Central memory CD8-positive, alpha-beta T cell (primary cell): ENCODE data around the gene FAM9C.
"Not testable (repeated sequence)": the region's sequence is repeated elsewhere in the genome, so short reads cannot be mapped to it uniquely, and the experiment has no call there.

ENCODE experiments used
- ATAC-seq: fragments of 150-1000 bp; cut with Tn5 transposase; replicated peaks from 2 replicates; pipeline ENCODE4 v1.10.0; 2022; ENCODE audit warnings: mild to moderate bottlenecking, moderate FRiP score, moderate number of reproducible peaks; ENCODE audit not compliant: poor library complexity, severe bottlenecking; ENCODE audit errors: extremely low read depth
- DNase-seq, 2 donors: peaks; one replicate each; pipeline ENCODE4 v3.0.0; 2021; ENCODE audit warnings: low spot score in 2 of 2
- H3K27ac Mint-ChIP-seq: one replicate; pipeline ENCODE4 v1.8.0; 2022; ENCODE audit warnings: low read depth, mild to moderate bottlenecking, moderate library complexity, mixed read lengths
- H3K27me3 Mint-ChIP-seq: one replicate; pipeline ENCODE4 v1.8.0; 2022; ENCODE audit warnings: mixed read lengths
- H3K36me3 Mint-ChIP-seq: one replicate; pipeline ENCODE4 v1.8.0; 2022; ENCODE audit warnings: mild to moderate bottlenecking, moderate library complexity, mixed read lengths; ENCODE audit not compliant: insufficient read depth
- H3K4me1 Mint-ChIP-seq: one replicate; pipeline ENCODE4 v1.8.0; 2022; ENCODE audit warnings: mixed read lengths
- H3K4me3 Mint-ChIP-seq: one replicate; pipeline ENCODE4 v1.8.0; 2022; ENCODE audit warnings: mild to moderate bottlenecking, moderate library complexity, mixed read lengths
- H3K9me3 Mint-ChIP-seq: one replicate; pipeline ENCODE4 v1.8.0; 2022; ENCODE audit warnings: mixed read lengths

The FAM9C gene

GRCh38 chrX:13044441-13044840, at the start of gene FAM9C:
Gene FAM9C, minus strand, starts transcription at chrX:13044620. Its CDS starts 831 bp downstream, at chrX:13043789.
- Mint-ChIP-seq H3K27ac (no peak within 1 kb of the TSS), H3K27me3 (no peaks in the 10 kb centered on the region), H3K4me3 (no peak within 1 kb of the TSS), H3K4me1 (peaks cover 5% of the 10 kb centered on the region), H3K36me3 (no peaks in the 10 kb centered on the region), H3K9me3 (no peaks in the 10 kb centered on the region)
- ATAC-seq (no peak), DNase-seq (no peak)

GRCh38 chrX:13093529-13094140, 49.2 kb upstream of the FAM9C start:
- ATAC-seq (peak; percentile 40), DNase-seq (peak in 1 of 2 donors; percentile 15)
- Mint-ChIP-seq H3K9me3 (no peaks in the 10 kb centered on the region), H3K27me3 (no peaks in the 10 kb centered on the region), H3K27ac (peak overlapping the region; percentile 88), H3K4me1 (peaks cover 47% of the 10 kb centered on the region), H3K4me3 (peak overlapping the region; percentile 71), H3K36me3 (peaks cover 7% of the 10 kb centered on the region)

DNA sequence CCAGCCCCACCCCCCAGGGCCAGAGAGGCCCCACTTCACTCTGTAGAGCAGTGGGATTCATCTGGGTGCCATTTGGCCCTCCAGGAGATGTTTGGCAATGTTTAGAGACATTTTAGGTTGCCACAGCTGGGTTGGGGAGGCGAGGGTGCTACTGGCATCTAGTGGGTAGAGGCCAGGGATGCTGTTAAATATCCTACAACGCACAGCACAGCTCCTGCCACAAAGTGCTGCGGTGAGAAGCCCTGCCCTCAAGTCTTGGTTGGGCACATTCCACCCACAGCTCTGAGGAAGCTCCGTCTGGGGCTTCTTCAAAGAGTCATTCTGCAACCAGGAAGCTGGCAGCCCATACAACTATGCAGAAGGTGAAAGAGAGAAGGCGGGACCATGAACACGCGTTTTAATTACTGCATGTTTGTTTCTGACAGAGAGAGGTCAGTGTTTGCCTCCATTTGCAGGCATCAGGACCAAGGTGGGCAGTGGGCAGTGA, 48.1 kb upstream of the FAM9C start:
- Mint-ChIP-seq H3K4me3 (peak overlapping the region; percentile 71), H3K4me1 (peaks cover 57% of the 10 kb centered on the region), H3K27ac (peak overlapping the region; percentile 88), H3K27me3 (no peaks in the 10 kb centered on the region), H3K9me3 (no peaks in the 10 kb centered on the region), H3K36me3 (peaks cover 11% of the 10 kb centered on the region)
- DNase-seq (peak; percentile 41 to 81), ATAC-seq (peak; percentile 81)

GRCh38 chrX:13091111-13091765, 46.8 kb upstream of the FAM9C start:
- no peak for DNase-seq
- ATAC-seq = no peak

GRCh38 chrX:13090339-13091110, 46.1 kb upstream of the FAM9C start:
- no peaks in the 10 kb centered on the region for H3K27me3 Mint-ChIP-seq
- H3K4me1 Mint-ChIP-seq = peaks cover 64% of the 10 kb centered on the region
- H3K4me3 Mint-ChIP-seq = peak overlapping the region; percentile 57
- peak overlapping the region; percentile 99 for H3K27ac Mint-ChIP-seq
- no peak for ATAC-seq
- no peak for DNase-seq
- peaks cover 24% of the 10 kb centered on the region for H3K36me3 Mint-ChIP-seq
- no peaks in the 10 kb centered on the region for H3K9me3 Mint-ChIP-seq

More at GRCh38 chrX:13091111-13091765, 46.8 kb upstream of the FAM9C start:
- Mint-ChIP-seq H3K27me3 (no peaks in the 10 kb centered on the region), H3K9me3 (no peaks in the 10 kb centered on the region), H3K36me3 (peaks cover 19% of the 10 kb centered on the region), H3K27ac (peak overlapping the region; percentile 88), H3K4me3 (peak overlapping the region; percentile 57), H3K4me1 (peaks cover 64% of the 10 kb centered on the region)

- H3K4me3 Mint-ChIP-seq = peak overlapping the region; percentile 18
- DNase-seq (no peak), ATAC-seq (no peak)
Measured at GRCh38 chrX:13090027-13090338, 45.6 kb upstream of the FAM9C start.

GRCh38 chrX:13088156-13088487, 43.7 kb upstream of the FAM9C start:
- no peak for ATAC-seq
- no peak for DNase-seq
- Mint-ChIP-seq H3K27me3 (no peaks in the 10 kb centered on the region), H3K4me1 (peaks cover 56% of the 10 kb centered on the region), H3K4me3 (peak overlapping the region; percentile 75), H3K27ac (peak overlapping the region; percentile 99), H3K36me3 (peaks cover 25% of the 10 kb centered on the region), H3K9me3 (no peaks in the 10 kb centered on the region)

More at GRCh38 chrX:13090027-13090338, 45.6 kb upstream of the FAM9C start:
- Mint-ChIP-seq H3K27ac (peak overlapping the region; percentile 99), H3K27me3 (no peaks in the 10 kb centered on the region), H3K4me1 (peaks cover 64% of the 10 kb centered on the region), H3K9me3 (no peaks in the 10 kb centered on the region), H3K36me3 (peaks cover 25% of the 10 kb centered on the region)

DNA sequence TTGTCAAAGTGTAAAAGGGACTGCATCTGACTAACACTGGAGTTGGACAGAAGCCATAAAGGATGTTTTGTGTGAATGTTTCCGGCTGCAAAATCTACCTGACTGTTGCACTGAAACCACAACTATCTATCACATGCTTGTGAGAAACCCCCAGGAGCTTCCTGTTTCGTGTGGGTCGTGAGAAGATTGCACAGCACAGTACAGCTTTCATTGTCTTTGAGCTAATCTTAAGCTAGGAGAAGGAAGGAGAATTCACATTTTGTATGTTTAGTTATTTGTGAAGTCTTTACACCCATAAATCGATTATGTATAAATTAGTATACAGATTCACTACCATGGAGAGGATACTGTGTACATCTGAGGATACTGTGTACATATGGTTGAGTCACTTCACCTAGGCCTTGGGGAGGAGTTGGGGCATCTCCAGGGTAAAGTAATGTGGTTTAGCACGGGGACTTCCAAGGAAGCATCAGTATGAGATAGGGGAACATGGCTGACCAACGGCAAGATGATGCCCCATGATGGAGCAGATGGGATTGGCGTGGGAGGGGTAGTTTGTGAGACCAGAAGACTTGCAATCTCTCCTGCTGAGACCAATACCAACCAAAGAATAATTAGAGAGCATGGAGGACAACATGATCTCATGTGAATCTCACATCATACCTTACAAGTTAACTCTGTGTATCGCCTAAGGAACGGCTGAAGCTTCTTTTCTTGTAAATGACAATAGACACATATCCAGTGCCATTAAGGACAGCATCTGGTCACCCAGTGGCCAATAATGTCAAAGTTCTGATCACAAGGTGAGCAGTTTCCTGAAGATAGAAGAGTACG, 43.1 kb upstream of the FAM9C start:
- peak overlapping the region; percentile 99 for H3K27ac Mint-ChIP-seq
- H3K4me3 Mint-ChIP-seq = peak overlapping the region; percentile 75
- peak in 1 of 2 donors; percentile 61 for DNase-seq
- no peaks in the 10 kb centered on the region for H3K27me3 Mint-ChIP-seq
- peak; percentile 78 for ATAC-seq
- no peaks in the 10 kb centered on the region for H3K9me3 Mint-ChIP-seq
- H3K36me3 Mint-ChIP-seq = peaks cover 22% of the 10 kb centered on the region
- H3K4me1 Mint-ChIP-seq = peaks cover 56% of the 10 kb centered on the region

DNA sequence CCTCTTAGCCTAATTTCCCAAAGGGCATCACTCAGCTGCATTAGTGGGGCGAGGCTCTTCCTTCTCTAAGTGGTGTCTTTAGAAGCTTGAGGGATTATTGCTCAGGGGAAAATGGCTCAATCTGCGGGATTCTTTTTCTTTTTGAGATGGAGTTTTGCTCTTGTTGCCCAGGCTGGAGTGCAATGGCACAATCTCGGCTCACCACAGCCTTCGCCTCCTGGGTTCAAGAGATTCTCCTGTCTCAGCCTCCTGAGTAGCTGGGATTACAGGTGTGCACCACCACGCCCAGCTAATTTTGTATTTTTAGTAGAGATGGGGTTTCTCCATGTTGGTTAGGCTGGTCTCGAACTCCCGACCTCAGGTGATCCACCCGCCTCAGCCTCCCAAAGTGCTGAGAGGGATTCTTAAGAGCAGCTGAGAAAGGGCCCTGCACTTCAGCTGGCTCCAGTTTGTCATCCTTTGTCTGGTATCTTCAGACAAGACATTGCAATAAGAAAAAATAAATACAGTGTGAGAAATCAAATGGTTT, 42.4 kb upstream of the FAM9C start:
- ATAC-seq, DNase-seq, H3K27me3 Mint-ChIP-seq, H3K9me3 Mint-ChIP-seq: not testable (repeated sequence)
- H3K36me3 Mint-ChIP-seq = peaks cover 21% of the 10 kb centered on the region
- peak overlapping the region; percentile 75 for H3K4me3 Mint-ChIP-seq
- H3K27ac Mint-ChIP-seq = peak overlapping the region; percentile 99
- H3K4me1 Mint-ChIP-seq = peaks cover 60% of the 10 kb centered on the region

- Mint-ChIP-seq H3K27me3 (no peaks in the 10 kb centered on the region), H3K4me1 (peaks cover 63% of the 10 kb centered on the region), H3K4me3 (peak overlapping the region; percentile 75), H3K36me3 (peaks cover 21% of the 10 kb centered on the region), H3K9me3 (no peaks in the 10 kb centered on the region), H3K27ac (peak overlapping the region; percentile 99)
- DNase-seq (no peak), ATAC-seq (no peak)
Measured at GRCh38 chrX:13086076-13086475, 41.7 kb upstream of the FAM9C start.

GRCh38 chrX:13085526-13085925, 41.1 kb upstream of the FAM9C start:
- peaks cover 21% of the 10 kb centered on the region for H3K36me3 Mint-ChIP-seq
- no peaks in the 10 kb centered on the region for H3K9me3 Mint-ChIP-seq
- H3K27ac Mint-ChIP-seq = peak overlapping the region; percentile 99
- ATAC-seq (no peak), DNase-seq (peak in 1 of 2 donors; percentile 14)
- H3K4me1 Mint-ChIP-seq = peaks cover 65% of the 10 kb centered on the region
- H3K4me3 Mint-ChIP-seq = peak overlapping the region; percentile 75
- no peaks in the 10 kb centered on the region for H3K27me3 Mint-ChIP-seq

GRCh38 chrX:13084611-13085010, 40.2 kb upstream of the FAM9C start:
- DNase-seq = no peak
- H3K9me3 Mint-ChIP-seq = no peaks in the 10 kb centered on the region
- ATAC-seq = no peak
- H3K4me1 Mint-ChIP-seq = peaks cover 67% of the 10 kb centered on the region
- no peak overlapping the region for H3K4me3 Mint-ChIP-seq
- H3K27ac Mint-ChIP-seq = peak overlapping the region; percentile 22
- peaks cover 19% of the 10 kb centered on the region for H3K36me3 Mint-ChIP-seq
- no peaks in the 10 kb centered on the region for H3K27me3 Mint-ChIP-seq
